HG03159 (cell line): ENCODE results near the gene BCL6.

Source experiments
- ATAC-seq: cut with Tn5 transposase; IDR thresholded peaks from one replicate; pipeline ENCODE4 v1.9.1; 2021; ENCODE audit warnings: mild to moderate bottlenecking, moderate library complexity; ENCODE audit not compliant: unreplicated experiment

BCL6 gene

DNA sequence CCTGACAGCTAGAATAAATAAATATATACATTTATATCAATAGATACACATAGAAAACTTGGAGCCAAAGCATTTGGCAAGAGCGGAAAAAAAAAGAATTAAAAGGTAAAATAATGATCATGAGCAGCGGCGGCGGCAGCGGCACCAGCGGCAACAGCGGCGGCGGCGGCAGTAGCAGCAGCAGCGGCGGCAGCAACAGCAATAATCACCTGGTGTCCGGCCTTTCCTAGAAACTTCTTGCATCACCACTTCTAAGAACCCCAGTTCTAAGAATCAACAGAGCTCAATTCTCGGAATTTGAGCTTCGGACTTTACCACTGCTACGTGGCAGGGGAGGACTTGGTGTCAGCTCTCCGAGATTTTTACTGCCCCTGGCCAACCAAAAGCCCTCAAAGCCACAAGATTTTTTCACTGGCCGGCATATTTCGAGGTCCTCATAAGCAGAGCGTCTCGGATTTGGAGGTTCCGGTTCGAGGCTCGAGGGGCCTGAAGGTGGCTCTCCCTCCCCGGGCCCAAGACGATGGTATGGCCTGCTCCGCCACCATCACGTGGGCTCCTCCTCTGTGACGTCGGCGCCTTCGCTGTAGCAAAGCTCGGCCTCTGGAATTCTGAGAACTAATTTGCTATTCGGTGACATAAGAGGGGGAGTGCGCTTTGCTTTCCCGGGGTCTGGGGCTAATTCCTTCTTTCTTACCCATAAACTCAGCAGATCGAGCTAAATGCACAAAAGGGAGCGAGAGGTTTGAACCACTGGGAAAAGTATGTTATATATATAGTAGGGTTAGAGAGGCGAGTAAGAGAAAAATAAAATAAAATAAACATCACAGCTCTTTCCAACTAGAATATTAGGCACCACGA is at the start of gene BCL6:
TSS of gene BCL6 (minus strand) at position 268 of the 858 bp plus-strand sequence. CDS start 11,775 bp downstream, outside the sequence.
- ATAC-seq, result peak; percentile 68

DNA sequence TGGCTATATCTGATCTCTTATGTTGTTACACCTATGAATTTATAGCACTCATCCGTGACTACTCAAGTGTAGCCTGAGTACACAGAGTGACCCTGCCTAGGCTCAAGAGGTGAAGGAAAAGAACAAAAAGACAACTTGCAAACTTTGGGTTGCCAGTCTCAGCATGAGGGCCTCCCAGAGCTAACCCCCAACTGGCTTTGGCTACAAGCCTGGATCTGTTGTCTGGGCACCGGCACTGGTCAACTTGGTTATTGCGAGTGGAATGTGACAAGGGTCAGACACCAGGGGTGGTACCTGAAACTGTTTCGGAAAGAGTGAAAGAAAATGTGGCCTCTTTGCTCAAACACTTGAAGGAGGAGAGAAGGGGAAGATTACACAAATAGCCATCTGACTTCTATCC is 49.5 kb upstream of the BCL6 start:
- no peak for ATAC-seq

DNA sequence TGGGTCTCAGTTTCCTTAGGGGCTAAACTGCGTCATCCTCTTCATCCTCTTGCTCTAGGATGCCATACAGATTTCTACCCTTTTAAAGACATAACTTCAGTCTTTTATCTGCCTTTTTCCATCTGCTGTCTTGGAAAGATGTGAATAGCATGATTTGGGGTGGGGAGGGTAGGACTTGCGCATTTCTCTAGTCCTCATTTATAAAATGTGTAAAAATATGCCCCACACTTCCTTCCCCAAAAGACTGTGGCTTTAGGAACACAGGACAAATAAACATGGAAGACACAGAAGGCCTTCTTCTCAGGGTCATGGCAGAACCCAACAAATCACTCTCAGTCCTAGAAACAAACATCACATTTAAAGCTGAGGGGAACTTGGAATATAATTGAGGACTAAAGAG is 48.4 kb upstream of the BCL6 start:
- no peak for ATAC-seq

DNA sequence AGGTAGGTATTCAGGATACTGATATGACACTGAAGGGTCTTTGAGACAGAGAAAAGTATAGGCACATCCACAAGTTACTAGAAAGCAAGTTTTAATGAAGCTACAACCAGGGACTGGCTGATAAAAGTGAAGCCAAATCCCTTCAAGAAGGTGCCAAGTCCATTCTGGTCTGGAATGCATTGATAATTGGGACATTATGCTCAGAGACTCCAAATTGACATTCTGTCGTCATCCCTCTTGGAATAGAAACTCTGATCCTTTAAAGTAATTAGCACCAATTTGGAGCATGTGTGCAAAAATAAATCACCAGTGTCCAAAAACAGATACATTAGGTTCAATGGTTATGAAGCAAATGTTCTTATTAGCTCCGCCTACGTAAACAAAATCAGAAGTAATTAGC is 47.3 kb upstream of the BCL6 start:
- no peak for ATAC-seq

DNA sequence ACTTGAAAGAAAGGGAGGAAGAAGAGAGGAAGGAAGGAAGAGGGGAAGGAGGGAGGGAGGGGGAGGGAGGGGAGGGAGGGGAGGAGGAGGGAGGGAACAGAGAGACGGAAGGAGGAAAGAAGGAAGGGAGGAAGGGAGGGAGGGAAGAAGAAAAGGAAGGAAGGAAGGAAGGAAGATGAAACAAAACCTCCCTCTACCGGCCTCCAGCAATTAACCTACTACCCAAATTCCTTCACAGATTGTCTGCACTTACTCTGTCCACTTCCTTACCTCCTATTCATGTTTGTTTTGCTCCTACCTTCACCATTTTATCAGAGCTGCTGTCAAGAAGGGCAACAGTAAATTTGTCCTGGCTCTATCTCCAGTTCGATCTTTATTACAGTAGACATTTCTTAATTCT is 44.6 kb upstream of the BCL6 start:
- no peak for ATAC-seq

DNA sequence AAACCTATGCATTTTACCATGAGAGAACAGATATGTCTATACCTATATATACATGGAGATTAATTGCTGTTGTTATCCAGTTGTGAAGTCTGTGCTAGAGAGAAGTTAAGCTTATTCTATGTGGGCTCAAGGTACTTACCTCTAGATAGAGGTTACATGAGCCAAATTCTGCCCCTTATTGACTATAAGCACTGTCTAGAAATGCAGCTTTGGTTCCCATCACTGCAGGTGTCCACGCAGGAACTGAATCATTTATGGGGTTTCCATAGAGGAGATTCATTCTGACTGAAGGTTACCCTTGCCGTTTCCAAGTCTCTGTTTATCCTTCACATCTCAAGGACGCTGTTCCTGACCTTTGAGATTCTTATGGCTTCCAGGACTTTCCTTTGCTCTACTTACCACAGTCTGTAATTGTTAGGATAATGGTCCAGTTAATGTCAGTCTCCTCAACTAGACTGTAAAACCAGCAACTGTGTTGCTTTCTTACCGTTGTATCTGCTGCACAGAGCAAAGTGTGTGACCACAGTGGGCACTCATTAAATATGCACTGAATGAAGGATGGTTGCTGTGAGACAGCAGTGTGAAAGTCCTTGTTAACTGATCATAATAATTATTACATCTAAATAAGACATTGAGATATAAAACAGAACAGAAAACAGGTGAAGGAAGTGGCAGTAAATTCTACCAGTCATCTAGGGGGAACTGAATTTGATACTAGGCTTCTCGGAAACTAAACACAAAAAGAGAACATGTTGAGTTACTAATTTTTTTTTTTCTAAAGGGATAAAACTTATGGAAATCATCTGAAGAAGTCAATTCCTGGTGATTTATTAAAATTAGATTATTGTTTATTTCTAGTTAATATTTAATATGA is 44.0 kb upstream of the BCL6 start:
- ATAC-seq, result no peak

DNA sequence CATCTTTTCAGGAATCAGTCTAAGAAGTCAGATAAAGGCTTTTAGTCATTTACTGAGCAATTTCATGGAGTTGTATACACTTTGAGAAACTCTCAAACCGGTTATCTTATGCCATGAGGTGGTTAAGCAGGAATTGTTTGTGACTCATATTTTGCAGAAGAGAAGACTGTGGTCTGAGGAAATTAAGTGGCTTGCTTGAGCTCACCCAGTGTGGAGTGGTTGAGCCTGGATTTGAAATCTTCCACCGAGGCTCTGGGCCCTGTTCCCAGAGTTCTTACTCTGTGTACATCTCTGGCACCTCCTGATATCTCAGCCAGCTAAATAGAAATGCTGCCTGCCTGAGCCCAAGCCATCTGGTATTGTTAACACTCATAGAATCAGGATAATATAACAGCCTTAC is 37.8 kb upstream of the BCL6 start:
- no peak for ATAC-seq

DNA sequence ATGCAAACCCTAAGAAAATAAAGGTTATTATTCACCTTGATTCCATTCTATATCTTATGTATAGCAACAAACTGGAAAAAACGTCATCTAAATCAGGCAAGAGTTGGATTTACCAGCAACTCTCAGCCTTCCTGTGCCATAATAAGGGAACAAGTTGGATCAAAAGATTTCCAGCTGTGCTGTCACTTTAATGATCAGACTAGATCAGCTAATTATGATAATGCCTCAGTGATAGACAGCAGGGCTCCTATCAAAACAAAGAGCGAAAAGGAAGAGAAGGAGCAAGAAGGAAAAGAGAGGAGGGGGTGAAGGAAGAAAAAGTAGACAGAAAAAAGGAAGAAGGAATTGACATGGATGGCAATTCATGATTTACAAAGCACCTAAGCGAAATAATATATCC is 36.7 kb upstream of the BCL6 start:
- no peak for ATAC-seq

DNA sequence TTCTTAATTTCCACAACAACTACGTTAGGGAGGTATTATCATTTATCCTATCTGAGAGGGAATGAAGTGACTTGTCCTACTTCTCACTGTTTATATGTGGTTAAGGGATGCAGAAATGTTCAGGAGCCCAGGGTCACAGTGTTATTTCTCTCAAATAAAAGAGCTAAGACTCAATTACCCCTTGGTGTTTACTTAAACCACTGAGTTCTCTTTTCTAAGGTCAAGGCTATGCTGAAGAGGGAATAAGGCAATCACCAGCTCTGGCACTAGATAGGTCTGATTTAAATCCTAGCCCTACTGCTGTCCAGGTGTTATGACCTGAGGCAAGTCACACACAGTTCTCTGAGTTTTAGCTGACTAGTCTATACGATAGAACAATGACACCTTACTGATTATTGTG is 35.7 kb upstream of the BCL6 start:
- ATAC-seq, result no peak

DNA sequence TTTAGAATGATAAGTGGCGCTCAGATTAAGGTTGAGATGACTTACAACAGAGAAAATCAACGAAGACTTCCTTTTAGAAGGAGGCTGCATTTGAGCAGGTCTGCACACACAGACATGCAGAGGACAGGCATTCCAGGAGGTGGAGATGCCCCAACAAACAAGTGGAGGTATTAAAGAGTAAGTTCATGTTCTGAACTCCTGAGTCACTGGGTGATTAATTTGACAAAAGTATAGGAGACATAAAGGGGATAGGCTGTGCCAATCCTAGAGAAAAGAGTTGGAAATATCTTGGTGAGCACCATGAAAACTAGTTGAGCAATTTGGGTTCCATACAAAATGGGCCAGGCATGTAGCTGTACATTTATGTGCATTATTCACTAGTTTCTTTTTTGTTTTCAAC is 33.5 kb upstream of the BCL6 start:
- ATAC-seq, result no peak

DNA sequence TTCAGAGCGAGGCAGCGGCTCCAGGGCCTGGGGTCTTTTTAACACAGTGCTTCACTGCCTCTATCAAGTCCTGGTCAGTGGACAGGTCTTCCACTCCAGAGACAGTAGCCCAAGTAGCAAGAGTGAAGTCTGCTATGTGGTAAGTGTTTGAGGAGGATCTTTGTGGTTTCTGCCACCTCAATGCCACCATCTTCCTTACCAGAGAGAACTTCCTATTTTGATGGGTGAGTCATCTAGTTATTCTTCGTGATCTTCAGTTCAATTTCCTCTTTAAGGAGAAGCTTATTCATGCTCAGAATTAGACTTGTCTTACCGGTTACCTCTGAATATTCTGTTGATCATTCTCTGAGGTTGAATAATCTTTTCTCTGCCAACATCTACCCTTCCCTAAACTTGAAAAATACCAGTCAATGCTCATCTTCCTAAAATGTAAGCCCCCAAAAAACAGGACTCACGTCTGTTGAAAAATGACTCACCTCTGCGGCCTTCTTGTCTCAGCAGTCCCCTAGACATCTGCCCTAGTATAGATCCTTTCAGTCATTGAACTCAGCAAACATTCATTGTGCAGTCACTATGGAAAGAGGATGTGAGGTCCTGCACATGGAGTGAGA is 32.2 kb upstream of the BCL6 start:
- peak; percentile 37 for ATAC-seq

DNA sequence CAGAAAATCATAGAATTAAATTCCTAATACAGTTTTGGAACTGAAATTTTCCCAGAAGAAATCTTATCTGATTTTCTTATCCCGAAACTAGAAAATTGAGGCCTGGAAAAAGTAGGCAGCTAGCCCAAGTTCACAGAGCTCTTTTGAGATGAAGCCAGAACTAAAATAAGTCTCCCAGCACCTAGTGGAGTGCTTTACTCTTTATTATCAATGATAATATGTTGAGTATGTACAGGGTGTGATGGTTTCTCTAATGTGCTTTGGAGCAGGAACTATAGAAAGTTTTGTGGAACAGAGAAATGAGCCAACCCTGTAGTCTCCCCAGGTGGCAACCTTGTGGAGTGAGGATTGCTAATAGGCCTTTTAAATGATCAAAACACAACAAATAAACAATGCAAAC is 30.3 kb upstream of the BCL6 start:
- no peak for ATAC-seq

DNA sequence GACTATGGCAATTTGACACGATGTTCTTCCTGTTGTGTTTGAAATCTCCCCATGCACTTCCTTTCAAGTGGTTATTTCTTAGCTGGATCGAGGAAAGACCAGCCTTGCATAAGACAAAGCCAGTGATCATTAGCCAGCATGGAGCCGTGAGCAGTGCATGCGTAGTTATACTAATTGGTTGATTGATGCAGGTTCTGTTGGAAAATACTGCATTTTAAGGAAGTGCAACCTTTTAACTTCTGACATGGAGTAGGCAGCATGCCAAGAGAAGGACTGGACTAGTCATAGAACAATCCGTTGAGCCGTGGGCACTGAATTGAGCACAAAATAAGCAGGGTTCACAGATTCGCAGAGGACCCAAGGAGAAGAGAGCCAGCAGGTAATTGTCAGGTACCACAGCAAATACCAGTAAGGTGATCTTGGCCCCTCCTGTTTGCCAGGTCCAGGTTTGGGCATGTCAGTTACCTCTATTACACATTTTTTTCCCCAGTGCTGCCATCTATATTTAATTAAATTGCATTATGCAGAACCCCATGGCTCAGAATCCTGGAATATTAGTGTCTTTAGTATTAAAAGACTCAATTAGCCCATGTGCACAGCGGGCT is 29.0 kb upstream of the BCL6 start:
- ATAC-seq, result no peak

DNA sequence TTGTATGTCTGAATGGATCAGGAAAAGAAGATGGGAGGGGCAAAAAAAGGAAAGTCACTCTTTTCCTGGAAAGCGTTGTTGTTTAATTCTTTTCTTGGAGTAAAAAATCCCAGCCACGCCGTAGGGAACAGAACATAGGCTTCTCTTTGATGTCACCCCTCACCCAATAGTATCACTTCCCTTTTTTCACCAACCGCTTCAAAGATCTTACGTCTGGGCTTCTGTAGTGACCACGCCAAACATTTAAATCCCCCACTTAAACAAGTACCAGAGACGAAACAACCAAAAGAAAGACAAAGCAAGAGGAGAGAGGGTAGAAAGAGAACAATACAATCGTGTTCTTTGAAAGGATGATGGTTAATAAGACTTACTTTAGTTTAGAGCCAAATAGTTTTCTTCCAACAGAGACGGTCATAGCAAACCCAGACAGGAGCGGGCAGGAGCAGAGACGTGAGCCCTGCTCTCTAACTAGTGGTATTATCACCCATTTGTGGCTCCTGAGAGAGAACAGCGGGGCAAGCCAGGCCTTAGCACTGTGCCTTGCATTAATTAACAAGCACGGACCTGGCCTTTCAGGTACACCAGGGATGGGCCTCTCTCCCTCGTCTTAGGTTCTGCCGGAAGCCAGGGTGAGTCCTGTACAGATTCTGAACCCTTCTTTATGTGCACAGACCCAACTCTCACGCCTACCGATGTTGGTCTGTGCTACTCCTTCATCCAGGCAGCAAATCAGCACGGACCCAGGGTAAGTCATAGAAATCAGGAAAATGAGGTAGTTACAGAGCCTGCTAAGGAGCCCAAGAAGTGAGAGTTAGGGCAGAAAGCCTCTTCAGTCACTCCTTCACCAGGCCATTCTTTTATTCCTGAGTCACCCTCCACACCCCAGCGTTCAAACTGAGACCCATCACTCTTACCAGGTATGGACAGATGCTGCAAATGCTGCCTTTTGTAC is 28.2 kb upstream of the BCL6 start:
- ATAC-seq, result peak; percentile 71

DNA sequence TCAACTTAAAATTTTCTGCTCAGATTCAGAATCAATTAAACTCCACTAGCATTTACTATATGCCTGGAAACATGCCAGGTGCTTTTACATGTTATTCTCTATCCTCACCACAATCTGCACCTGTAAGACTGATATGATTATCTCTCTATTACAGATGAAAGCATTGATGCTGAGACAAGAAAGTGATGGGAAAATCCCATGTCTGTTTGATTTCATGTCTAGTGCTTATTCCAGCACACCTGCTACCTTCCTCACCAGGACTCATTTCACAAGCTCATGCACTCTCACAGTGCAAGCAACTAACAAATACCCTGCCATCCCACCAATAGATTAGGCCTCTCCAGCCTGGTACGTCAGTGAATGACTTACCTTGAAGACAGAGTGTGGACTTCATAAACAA is 25.0 kb upstream of the BCL6 start:
- ATAC-seq, result peak; percentile 57

DNA sequence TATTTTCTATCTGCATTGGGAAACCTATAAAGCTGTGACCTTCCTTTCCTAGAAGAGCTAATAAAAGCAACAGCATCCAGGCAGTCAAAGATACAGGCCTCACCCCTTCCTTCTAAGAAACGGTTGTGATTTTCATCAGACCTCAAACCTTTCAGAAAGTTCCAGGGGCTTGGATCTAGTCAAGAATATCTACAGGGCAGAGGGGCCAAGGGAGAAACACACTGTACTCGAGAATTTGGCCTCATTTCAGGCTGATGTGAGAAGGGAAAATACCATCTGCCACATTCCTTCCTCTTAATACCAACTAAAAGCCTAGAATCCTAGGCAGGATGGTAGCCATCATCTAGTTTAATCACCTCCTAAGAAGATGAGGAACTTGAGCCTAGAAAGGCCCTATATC is 24.5 kb upstream of the BCL6 start:
- ATAC-seq, result peak; percentile 6

DNA sequence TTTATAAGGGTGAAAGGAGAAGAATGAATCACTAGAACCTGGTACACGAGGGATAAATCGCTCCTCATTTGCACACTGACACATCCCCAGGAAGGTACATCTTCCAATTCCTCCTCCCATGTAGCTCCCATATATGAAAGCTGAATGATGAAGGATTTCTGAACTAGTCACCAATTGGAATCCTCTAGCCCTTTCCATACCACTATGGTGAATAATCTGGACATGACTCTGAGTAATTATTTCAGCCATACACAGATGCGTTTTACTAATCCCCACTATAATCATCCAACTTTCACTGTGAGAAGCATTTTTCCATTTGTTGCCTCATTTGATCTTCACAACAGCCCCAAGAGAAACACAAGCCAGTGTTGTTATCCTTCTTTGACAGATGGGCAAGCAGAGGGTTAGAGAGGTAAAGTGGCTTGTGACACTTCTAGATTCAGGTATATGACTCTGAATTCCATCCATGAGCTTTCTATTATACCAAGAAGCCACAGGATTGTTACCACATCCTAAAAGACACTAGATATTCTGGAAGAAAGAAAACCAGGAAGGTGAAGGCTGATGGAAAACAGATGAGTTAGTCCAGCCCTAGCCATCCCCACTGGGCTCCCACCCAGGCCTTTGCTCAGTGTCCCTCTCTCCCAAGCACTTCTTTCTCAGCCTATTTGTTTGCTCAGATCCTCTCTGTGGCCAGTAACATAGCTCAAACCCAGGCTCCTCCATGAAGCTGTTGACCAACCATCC is 22.2 kb upstream of the BCL6 start:
- ATAC-seq, result no peak

DNA sequence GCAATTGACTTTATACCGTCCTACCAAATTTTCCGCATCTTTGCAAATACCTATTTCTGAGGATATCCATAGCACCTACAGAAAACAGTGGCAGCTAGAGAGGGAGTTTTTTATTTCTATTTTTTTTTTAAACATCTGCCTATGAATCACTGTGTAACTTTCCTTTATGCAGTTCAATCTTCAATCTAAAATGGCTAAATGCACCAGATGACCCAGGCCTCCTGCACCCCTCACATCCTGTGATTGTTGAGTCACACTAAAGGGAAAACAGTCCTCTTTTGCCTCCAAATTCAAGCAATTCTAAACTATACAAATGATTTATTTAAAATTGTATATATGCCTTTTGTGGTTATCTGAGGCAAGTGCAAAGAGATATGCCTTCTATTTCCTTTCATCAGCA is 20.1 kb upstream of the BCL6 start:
- ATAC-seq, result no peak

DNA sequence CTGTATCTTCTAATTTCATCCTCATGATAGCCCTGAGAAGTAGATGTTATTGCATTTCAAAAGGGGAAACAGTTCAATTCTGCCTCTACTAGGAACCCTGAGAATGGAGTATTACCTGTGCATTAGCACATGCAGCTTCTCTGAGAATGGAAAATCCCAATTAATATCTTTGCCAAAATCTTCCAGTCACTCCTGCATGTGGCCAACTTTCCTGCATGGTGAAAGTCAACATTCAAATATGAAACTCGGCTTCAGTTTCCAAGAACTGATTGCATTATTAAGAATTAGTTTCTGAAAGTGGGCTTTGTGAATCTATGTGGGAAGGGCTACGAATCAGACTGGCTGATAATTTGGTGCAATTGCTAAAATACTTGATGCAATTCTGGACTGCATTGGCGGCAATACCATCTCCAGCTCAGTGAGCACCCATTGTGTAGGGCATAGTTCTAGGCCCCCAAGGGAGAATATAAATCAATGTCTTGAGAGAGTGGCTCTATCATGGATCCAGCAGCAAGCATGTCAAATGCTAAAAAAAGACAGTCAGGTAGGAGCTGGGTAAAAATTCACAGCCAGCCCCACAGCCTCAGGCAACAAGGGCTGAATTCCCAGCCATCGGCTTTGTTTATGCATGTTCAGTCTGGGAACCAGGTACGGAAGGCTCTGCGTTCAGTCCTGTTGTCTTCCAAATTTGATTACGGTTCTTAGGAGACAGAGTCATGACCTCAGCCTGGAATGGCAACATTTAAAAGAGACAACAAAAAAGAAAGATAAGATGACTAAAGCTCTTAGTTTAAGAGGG is 18.8 kb upstream of the BCL6 start:
- ATAC-seq, result no peak
